Ishikawa (cell line): ENCODE measurements around the gene CTNND2.

Experiments used
- CEBPB ChIP-seq: IDR thresholded peaks from 2 replicates; pipeline ENCODE4 v1.6.1; 2012
- CREB1 ChIP-seq: IDR thresholded peaks from 2 replicates; pipeline ENCODE4 v1.6.1; 2012; ENCODE audit warnings: low read depth
- EGR1 ChIP-seq: IDR thresholded peaks from 2 replicates; pipeline ENCODE4 v1.6.1; 2012
- EP300 ChIP-seq: IDR thresholded peaks from 2 replicates; pipeline ENCODE4 v1.6.1; 2012; ENCODE audit warnings: borderline replicate concordance
- FOXM1 ChIP-seq: IDR thresholded peaks from 2 replicates; pipeline ENCODE4 v1.6.1; 2012; ENCODE audit warnings: low read depth, borderline replicate concordance
- NFIC ChIP-seq: IDR thresholded peaks from 2 replicates; pipeline ENCODE4 v1.6.1; 2012
- RAD21 ChIP-seq: IDR thresholded peaks from 2 replicates; pipeline ENCODE4 v1.6.1; 2012; ENCODE audit warnings: low read depth
- REST ChIP-seq: IDR thresholded peaks from 2 replicates; pipeline ENCODE4 v1.6.1; 2012; ENCODE audit warnings: low read depth, mild to moderate bottlenecking
- TAF1 ChIP-seq: IDR thresholded peaks from 2 replicates; pipeline ENCODE4 v1.6.1; 2012; ENCODE audit warnings: low read depth, mild to moderate bottlenecking
- TCF12 ChIP-seq: IDR thresholded peaks from 2 replicates; pipeline ENCODE4 v1.6.1; 2012; ENCODE audit warnings: low read depth
- TEAD4 ChIP-seq: IDR thresholded peaks from 2 replicates; pipeline ENCODE4 v1.6.1; 2012
- USF1 ChIP-seq: IDR thresholded peaks from 2 replicates; pipeline ENCODE4 v1.6.1; 2012
- YY1 ChIP-seq: IDR thresholded peaks from 2 replicates; pipeline ENCODE4 v1.6.1; 2012; ENCODE audit warnings: low read depth
- ZBTB7A ChIP-seq: IDR thresholded peaks from 2 replicates; pipeline ENCODE4 v1.6.1; 2012; ENCODE audit warnings: low read depth
- TF ChIP-seq, protein P1 (sequence below): IDR thresholded peaks from 2 replicates; pipeline ENCODE4 v1.6.1; 2012

The CTNND2 gene

GRCh38 chr5:11046160-11046559, 858.1 kb downstream of the CTNND2 start:
- no peak for TF ChIP-seq TCF12
- no peak for TF ChIP-seq CREB1
- no peak for TF ChIP-seq TAF1
- TF ChIP-seq EGR1: no peak
- no peak for TF ChIP-seq FOXM1
- TF ChIP-seq TEAD4: no peak
- no peak for TF ChIP-seq YY1
- no peak for TF ChIP-seq REST
- TF ChIP-seq EP300: no peak
- TF ChIP-seq ZBTB7A: no peak
- TF ChIP-seq, protein P1, sequence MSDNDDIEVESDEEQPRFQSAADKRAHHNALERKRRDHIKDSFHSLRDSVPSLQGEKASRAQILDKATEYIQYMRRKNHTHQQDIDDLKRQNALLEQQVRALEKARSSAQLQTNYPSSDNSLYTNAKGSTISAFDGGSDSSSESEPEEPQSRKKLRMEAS: no peak
- TF ChIP-seq NFIC: no peak
- TF ChIP-seq USF1: no peak
- no peak for TF ChIP-seq RAD21
- TF ChIP-seq CEBPB: no peak

GRCh38 chr5:11045411-11045810, 858.8 kb downstream of the CTNND2 start:
- TF ChIP-seq YY1 (no peak), CREB1 (no peak), EP300 (no peak), EGR1 (no peak), CEBPB (no peak), TCF12 (no peak), TAF1 (no peak), REST (no peak)
- TF ChIP-seq, protein P1: no peak

GRCh38 chr5:11044581-11044980, 859.7 kb downstream of the CTNND2 start:
- TF ChIP-seq, protein P1: no peak
- no peak for TF ChIP-seq USF1
- TF ChIP-seq YY1: no peak
- TF ChIP-seq CREB1: no peak
- TF ChIP-seq NFIC: no peak
- no peak for TF ChIP-seq CEBPB

- no peak for TF ChIP-seq CEBPB
- TF ChIP-seq RAD21: no peak
- no peak for TF ChIP-seq CREB1
- TF ChIP-seq EP300: no peak
- TF ChIP-seq USF1: no peak
- no peak for TF ChIP-seq TEAD4
- no peak for TF ChIP-seq YY1
- TF ChIP-seq, protein P1: no peak
- no peak for TF ChIP-seq ZBTB7A
- no peak for TF ChIP-seq TAF1
- no peak for TF ChIP-seq EGR1
- TF ChIP-seq TCF12: no peak
- TF ChIP-seq NFIC: no peak
- TF ChIP-seq REST: no peak
- no peak for TF ChIP-seq FOXM1
Measured at GRCh38 chr5:11043881-11044280, 860.4 kb downstream of the CTNND2 start.
